ENCODE measurements around the gene LPIN2. TPM values are rescaled to one million over a fixed set of nuclear protein-coding genes. Genes with fewer than 3 reads are reported as not detected.

The LPIN2 gene
- total RNA-seq, 4 donors from 2014 or later = 4.9 to 9.1 (median 8.2) TPM

GRCh38 chr18:3059272-3059671, 46.3 kb upstream of the LPIN2 start:
- H3K27me3 ChIP-seq = no peaks in the 10 kb centered on the region
- no peak overlapping the region for H3K4me3 ChIP-seq
- TF ChIP-seq CTCF (IDR thresholded peaks at IDR 0.05 in 4 of 5, conservative IDR thresholded peaks at IDR 0.05 in 1 of 5) = no peak
- TF ChIP-seq POLR2A (IDR thresholded peaks at IDR 0.05) = no peak
- H3K9me3 ChIP-seq = no peaks in the 10 kb centered on the region
- in situ Hi-C loops (cut with MboI; ENCODE audit: low sequenced_read_pairs in 4 of 4) = loop anchor here in 2 of 4 donors (5.0 kb wide), 1 partner anchor 127 kb away; no protein-coding TSS in a partner anchor
- intact Hi-C loops (cut with DNase I; ENCODE audit: low total_unique reads) = no loop called here
- no peak for DNase-seq
- H3K4me1 ChIP-seq = peaks cover 3 to 8% of the 10 kb centered on the region in 2 donors
- ATAC-seq = no peak
- no peaks in the 10 kb centered on the region for H3K36me3 ChIP-seq
- H3K27ac ChIP-seq = peak overlapping the region in 2 of 4 donors; percentile 41 to 71

- no peaks in the 10 kb centered on the region for H3K27me3 ChIP-seq
- in situ Hi-C loops (cut with MboI; ENCODE audit: low sequenced_read_pairs in 4 of 4) = loop anchor here in 2 of 4 donors (5.0 kb wide), 1 partner anchor 126 kb away; no protein-coding TSS in a partner anchor
- DNase-seq (no peak), ATAC-seq (no peak)
- H3K4me3 ChIP-seq = no peak overlapping the region
- H3K27ac ChIP-seq = peak overlapping the region in 2 of 4 donors; percentile 35 to 41
- H3K9me3 ChIP-seq = no peaks in the 10 kb centered on the region
- no peaks in the 10 kb centered on the region for H3K36me3 ChIP-seq
- peaks cover 3 to 8% of the 10 kb centered on the region in 2 donors for H3K4me1 ChIP-seq
- intact Hi-C loops (cut with DNase I; ENCODE audit: low total_unique reads) = no loop called here
- TF ChIP-seq CTCF (IDR thresholded peaks at IDR 0.05 in 4 of 5, conservative IDR thresholded peaks at IDR 0.05 in 1 of 5) (no peak), POLR2A (IDR thresholded peaks at IDR 0.05) (no peak)
These were observed 45.6 kb upstream of the LPIN2 start for GRCh38 chr18:3058328-3059191.

- H3K36me3 ChIP-seq = no peaks in the 10 kb centered on the region
- ATAC-seq (no peak), DNase-seq (no peak)
- in situ Hi-C loops (cut with MboI; ENCODE audit: low sequenced_read_pairs in 4 of 4) (loop anchor here in 2 of 4 donors (5.0 kb wide), 1 partner anchor 125 kb away; no protein-coding TSS in a partner anchor), intact Hi-C loops (cut with DNase I; ENCODE audit: low total_unique reads) (no loop called here)
- peaks cover 3 to 8% of the 10 kb centered on the region in 2 donors for H3K4me1 ChIP-seq
- no peak overlapping the region for H3K27ac ChIP-seq
- no peaks in the 10 kb centered on the region for H3K9me3 ChIP-seq
- no peaks in the 10 kb centered on the region for H3K27me3 ChIP-seq
- no peak overlapping the region for H3K4me3 ChIP-seq
- no peak for TF ChIP-seq CTCF (IDR thresholded peaks at IDR 0.05 in 4 of 5, conservative IDR thresholded peaks at IDR 0.05 in 1 of 5)
- TF ChIP-seq POLR2A (IDR thresholded peaks at IDR 0.05) = no peak
These were observed 44.6 kb upstream of the LPIN2 start for GRCh38 chr18:3057526-3057925.

GRCh38 chr18:3056311-3056710, 43.4 kb upstream of the LPIN2 start:
- Histone ChIP-seq H3K36me3 (no peaks in the 10 kb centered on the region), H3K9me3 (no peaks in the 10 kb centered on the region), H3K27ac (no peak overlapping the region), H3K4me1 (peaks cover 3 to 8% of the 10 kb centered on the region in 2 donors), H3K27me3 (no peaks in the 10 kb centered on the region), H3K4me3 (no peak overlapping the region)
- TF ChIP-seq CTCF (IDR thresholded peaks at IDR 0.05 in 4 of 5, conservative IDR thresholded peaks at IDR 0.05 in 1 of 5) = no peak
- no peak for TF ChIP-seq POLR2A (IDR thresholded peaks at IDR 0.05)
- in situ Hi-C loops (cut with MboI; ENCODE audit: low sequenced_read_pairs in 4 of 4) (loop anchor here in 2 of 4 donors (5.0 kb wide), 1 partner anchor 124 kb away; no protein-coding TSS in a partner anchor), intact Hi-C loops (cut with DNase I; ENCODE audit: low total_unique reads) (no loop called here)
- no peak for ATAC-seq
- DNase-seq = no peak

All from gastrocnemius medialis (tissue), 4 donors.